IMR-90 (cell line): ENCODE data around the gene TNFAIP8L1. TPM values are rescaled to one million over a fixed set of nuclear protein-coding genes. Genes with fewer than 3 reads are reported as not detected.

Experiments
- ATAC-seq: fragments of 200-7000 bp; cut with Tn5 transposase; 2 replicates; pipeline ENCODE4 v1.9.1; 2020; ENCODE audit warnings: low read depth, mild to moderate bottlenecking, moderate library complexity
- BruUV-seq: library from RNA; stranded (reverse); fragments of 400-500 nt; replicated peaks from 2 replicates; lab custom pipeline; 2021; lab: Mats Ljungman, UMichigan
- CTCF ChIA-PET: fragments of 300-600 bp; formaldehyde crosslinking; extraction: SDS; loops from one replicate; lab custom pipeline; 2021; ENCODE audit warnings: antibody characterized with exemption; lab: Yijun Ruan, JAX
- POLR2A ChIA-PET: fragments of 300-600 bp; sonication (Branson Sonifier 250); formaldehyde crosslinking; loops from one replicate; lab custom pipeline; 2022; ENCODE audit warnings: antibody characterized with exemption; ENCODE audit not compliant: unreplicated experiment; lab: Charles Lee
- DNase-seq: peaks from one replicate; pipeline ENCODE4 v3.0.0; 2013
- H2AFZ ChIP-seq: replicated peaks from 2 replicates; pipeline ENCODE3; 2013; ENCODE audit warnings: low read length, mild to moderate bottlenecking; ENCODE audit not compliant: poor library complexity
- H2AK5ac ChIP-seq: 2 replicates; pipeline ENCODE4 v1.6.1; 2013; ENCODE audit warnings: low read depth, low read length, inconsistent platforms
- H2AK9ac ChIP-seq: replicated peaks from 2 replicates; pipeline ENCODE3; 2013; ENCODE audit warnings: mild to moderate bottlenecking, low read depth, low read length, moderate library complexity; ENCODE audit not compliant: poor library complexity
- H2BK120ac ChIP-seq: 2 replicates; pipeline ENCODE4 v1.6.1; 2013; ENCODE audit warnings: low read depth, low read length, inconsistent platforms
- H2BK15ac ChIP-seq: 3 replicates; pipeline ENCODE4 v1.6.1; 2013; ENCODE audit warnings: low read depth, low read length, inconsistent platforms
- H2BK20ac ChIP-seq: 2 replicates; pipeline ENCODE4 v1.6.1; 2013; ENCODE audit warnings: low read depth, mild to moderate bottlenecking, inconsistent platforms, low read length, moderate library complexity
- H2BK5ac ChIP-seq: 2 replicates; pipeline ENCODE4 v1.6.1; 2013; ENCODE audit warnings: mild to moderate bottlenecking, low read depth, low read length, inconsistent platforms; ENCODE audit not compliant: poor library complexity, severe bottlenecking
- H3K14ac ChIP-seq: replicated peaks from 2 replicates; pipeline ENCODE4 v1.6.1; 2013; ENCODE audit warnings: low read depth, low read length, inconsistent platforms
- H3K18ac ChIP-seq: 2 replicates; pipeline ENCODE4 v1.6.1; 2013; ENCODE audit warnings: low read depth, low read length, control low read depth
- H3K23ac ChIP-seq: 2 replicates; pipeline ENCODE4 v1.6.1; 2013; ENCODE audit warnings: low read depth, low read length, inconsistent platforms
- H3K27ac ChIP-seq: 2 replicates; pipeline ENCODE4 v1.5.1; 2013; ENCODE audit warnings: mild to moderate bottlenecking, control low read depth, low read length; ENCODE audit not compliant: insufficient read depth
- H3K27me3 ChIP-seq: 2 replicates; pipeline ENCODE4 v1.6.1; 2013; ENCODE audit warnings: low read length; ENCODE audit not compliant: control insufficient read depth, insufficient read depth
- H3K36me3 ChIP-seq: 2 replicates; pipeline ENCODE4 v1.6.1; 2013; ENCODE audit warnings: low read length, mixed read lengths; ENCODE audit not compliant: control insufficient read depth, insufficient read depth
- H3K4ac ChIP-seq: 2 replicates; pipeline ENCODE4 v1.6.1; 2013; ENCODE audit warnings: low read depth, low read length, inconsistent platforms
- H3K4me1 ChIP-seq: 2 replicates; pipeline ENCODE4 v1.6.1; 2013; ENCODE audit warnings: low read length, mixed read lengths; ENCODE audit not compliant: control insufficient read depth, insufficient read depth
- H3K4me2 ChIP-seq: 2 replicates; pipeline ENCODE4 v1.6.1; 2013; ENCODE audit warnings: low read depth, mild to moderate bottlenecking, control low read depth, low read length, moderate library complexity
- H3K4me3 ChIP-seq: 2 replicates; pipeline ENCODE4 v1.5.1; 2013; ENCODE audit warnings: low read depth, mild to moderate bottlenecking, control low read depth, low read length, moderate library complexity; ENCODE audit not compliant: insufficient read depth
- H3K56ac ChIP-seq: 2 replicates; pipeline ENCODE4 v1.6.1; 2013; ENCODE audit warnings: low read length, inconsistent platforms; ENCODE audit not compliant: insufficient read depth; ENCODE audit errors: extremely low read depth
- H3K79me1 ChIP-seq, 2 experiments: 2 replicates each; pipeline ENCODE4 v1.6.1; 2013; ENCODE audit warnings: low read length in 2 of 2, inconsistent platforms in 1 of 2, low read depth in 1 of 2
- H3K9ac ChIP-seq: 2 replicates; pipeline ENCODE4 v1.6.1; 2013; ENCODE audit warnings: low read depth, low read length, control low read depth
- H3K9me1 ChIP-seq: 2 replicates; pipeline ENCODE4 v1.6.1; 2013; ENCODE audit warnings: low read length, inconsistent platforms; ENCODE audit not compliant: insufficient read depth
- H3K9me3 ChIP-seq: 2 replicates; pipeline ENCODE4 v1.6.1; 2013; ENCODE audit warnings: low read length; ENCODE audit not compliant: control insufficient read depth, insufficient read depth
- H4K20me1 ChIP-seq: 2 replicates; pipeline ENCODE4 v1.6.1; 2013; ENCODE audit warnings: low read length, inconsistent platforms; ENCODE audit not compliant: insufficient read depth
- H4K5ac ChIP-seq: 2 replicates; pipeline ENCODE4 v1.6.1; 2013; ENCODE audit warnings: mild to moderate bottlenecking, low read depth, low read length, control low read depth
- H4K8ac ChIP-seq, 2 experiments: 2 replicates each; pipeline ENCODE4 v1.6.1; 2013; ENCODE audit warnings: low read depth in 2 of 2, low read length in 2 of 2, control low read depth in 1 of 2, inconsistent platforms in 1 of 2
- H4K91ac ChIP-seq: 2 replicates; pipeline ENCODE4 v1.6.1; 2013; ENCODE audit warnings: low read depth, low read length, inconsistent platforms; ENCODE audit not compliant: insufficient read depth
- ELK1 ChIP-seq: fragments of 150-350 bp; IDR thresholded peaks from 2 replicates; pipeline ENCODE4 v1.6.1; 2016; ENCODE audit warnings: low read depth, mild to moderate bottlenecking, low read length, moderate library complexity, borderline replicate concordance
- FOS ChIP-seq: fragments of 150-350 bp; IDR thresholded peaks from 2 replicates; pipeline ENCODE4 v1.6.1; 2016; ENCODE audit warnings: low read depth, low read length
- RAD21 ChIP-seq: IDR thresholded peaks from 2 replicates; pipeline ENCODE4 v1.6.1; 2012; ENCODE audit warnings: low read length, improper control_type of control experiment
- WGBS, 2 experiments: methylation state at CpG; one replicate each; pipeline versions ENCODE4 v1.1.5 to v1.1.7; 2013; ENCODE audit warnings: missing lambda C conversion rate in 2 of 2; ENCODE audit not compliant: insufficient read length in 1 of 2; ENCODE audit errors: extremely low coverage in 2 of 2; 5-methylcytosine and 5-hydroxymethylcytosine counted together
- dilution Hi-C: fragments of 300-500 bp; cut with HindIII; formaldehyde crosslinking; loops from one replicate; pipeline ENCODE4 v1.14.3; 2018; ENCODE audit warnings: low sequenced_read_pairs; ENCODE audit not compliant: unreplicated experiment
- in situ Hi-C: fragments of 300-500 bp; cut with MboI; formaldehyde crosslinking; loops from 3 replicates; pipeline ENCODE4 v1.14.3; 2019; ENCODE audit warnings: low sequenced_read_pairs, inconsistent platforms, mixed read lengths
- intact Hi-C: fragments of 100-400 bp; cut with micrococcal nuclease; formaldehyde crosslinking; loops from 2 replicates; pipeline ENCODE4 v1.10.0; 2022
- polyA plus RNA-seq, 3 experiments: library from polyadenylated mRNA; depleted of rRNA; stranded (reverse); fragments of >200 nt; gene quantifications; 2 replicates each; pipeline ENCODE4 v1.2.3, GENCODE V29; 2012; ENCODE audit warnings: low replicate concordance in 1 of 3
- total RNA-seq: library from RNA; depleted of rRNA; stranded (reverse); fragments of >200 nt; gene quantifications from 2 replicates; pipeline ENCODE4 v1.2.3, GENCODE V29; 2012

TNFAIP8L1 gene
- total and polyA plus RNA-seq, 2 of the 4 experiments (the other 2 are of a cell fraction): 2.5 to 6.0 TPM

- Histone ChIP-seq H3K4me1 (no peaks in the 10 kb centered on the region), H4K20me1 (peaks cover 30% of the 10 kb centered on the region), H2BK20ac (no peak overlapping the region), H3K9ac (no peak overlapping the region), H3K27me3 (no peaks in the 10 kb centered on the region), H3K23ac (no peak overlapping the region), H3K36me3 (peaks cover 56% of the 10 kb centered on the region), H3K4ac (no peak overlapping the region), H3K9me3 (no peaks in the 10 kb centered on the region; the same call in 1 of the 2 replicates), H3K79me1 (peaks cover 3 to 30% of the 10 kb centered on the region in 2 experiments; a peak in 2 of 4 replicates), H3K18ac (no peak overlapping the region), H3K9me1 (no peaks in the 10 kb centered on the region), H3K4me2 (no peak overlapping the region), H3K4me3 (no peak overlapping the region), H2BK120ac (no peak overlapping the region), H3K56ac (no peak overlapping the region), H2BK15ac (no peak overlapping the region), H2BK5ac (no peak overlapping the region), H4K8ac (no peak overlapping the region), H3K27ac (no peak overlapping the region), H3K14ac (no peak overlapping the region), H2AK5ac (no peak overlapping the region), H4K5ac (no peak overlapping the region), H2AK9ac (no peak overlapping the region), H2AFZ (no peak overlapping the region), H4K91ac (no peak overlapping the region)
- intact Hi-C loops (no loop called here), dilution Hi-C loops (no loop called here), in situ Hi-C loops (no loop called here)
- no TSS peak for BruUV-seq
- 34% methylated on average over 4 of the region's 14 CpGs; no CpG with 5 or more reads in 1 of the 2 experiments for WGBS, 2 experiments
- CTCF ChIA-PET: interaction anchor here (0.5 kb wide), 1 partner anchor 10 kb away, joined by 3 read pairs; no protein-coding TSS in a partner anchor
- POLR2A ChIA-PET: no interaction called here
- DNase-seq (no peak), ATAC-seq (no peak)
- no peak for TF ChIP-seq ELK1
- TF ChIP-seq FOS: no peak
- no peak for TF ChIP-seq RAD21
These were observed 17.9 kb downstream of the TNFAIP8L1 start for GRCh38 chr19:4657262-4657661.
